GM18873 (cell line): ENCODE results near the gene TBL2.
"Not testable (repeated sequence)": the region's sequence is repeated elsewhere in the genome, so short reads cannot be mapped to it uniquely, and the experiment has no call there.

ENCODE experiments used
- ATAC-seq: cut with Tn5 transposase; IDR thresholded peaks from one replicate; pipeline ENCODE4 v1.9.1; 2021; ENCODE audit warnings: mild to moderate bottlenecking, moderate library complexity, moderate number of reproducible peaks; ENCODE audit not compliant: unreplicated experiment, low FRiP score

TBL2 gene

GRCh38 chr7:73537051-73537450, 41.3 kb downstream of the TBL2 start:
- no peak for ATAC-seq

DNA sequence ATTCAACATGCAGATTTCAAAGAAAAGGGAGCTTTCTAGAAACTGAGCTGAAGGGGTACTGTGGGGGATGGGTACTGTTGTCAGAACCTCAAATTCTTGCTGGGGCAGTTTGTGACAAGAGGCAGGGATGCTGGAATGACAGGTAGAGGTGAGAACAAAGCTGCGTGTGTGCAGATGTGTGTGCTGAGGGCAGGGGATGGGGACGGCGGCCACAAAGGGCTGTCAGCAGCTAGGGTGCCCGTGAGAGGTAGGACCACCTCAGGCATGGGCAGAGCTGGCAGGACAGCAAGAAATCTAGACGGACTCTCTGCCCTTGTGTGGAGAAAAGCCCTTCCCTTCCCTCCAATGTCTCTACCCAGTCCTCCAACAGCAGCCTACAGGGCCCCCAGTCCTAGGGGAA, 41.9 kb downstream of the TBL2 start:
- no peak for ATAC-seq

GRCh38 chr7:73535918-73536317, 42.5 kb downstream of the TBL2 start:
- not testable (repeated sequence) for ATAC-seq

GRCh38 chr7:73533742-73534141, 44.6 kb downstream of the TBL2 start:
- ATAC-seq: no peak

GRCh38 chr7:73532224-73532623, 46.2 kb downstream of the TBL2 start:
- no peak for ATAC-seq

DNA sequence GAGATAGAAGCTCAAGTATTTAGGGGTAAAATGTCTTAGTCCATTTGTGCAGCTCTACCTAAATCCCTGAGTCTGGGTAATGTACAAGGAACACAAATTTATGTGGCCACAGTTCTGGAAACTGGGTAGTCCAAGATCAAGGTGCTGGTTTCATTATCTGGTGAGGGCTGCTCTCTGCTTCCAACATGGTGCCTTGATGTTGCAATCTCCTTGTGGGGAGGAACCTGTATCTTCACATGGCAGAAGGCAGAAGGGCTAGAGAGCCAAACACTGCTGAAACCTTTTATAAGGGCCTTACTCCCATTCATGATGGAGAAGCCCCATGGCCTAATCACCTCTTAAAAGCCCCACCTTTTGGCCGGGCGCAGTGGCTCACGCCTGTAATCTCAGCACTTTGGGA, 47.6 kb downstream of the TBL2 start:
- no peak for ATAC-seq

GRCh38 chr7:73526896-73527821, 51.2 kb downstream of the TBL2 start:
- ATAC-seq: no peak

- not testable (repeated sequence) for ATAC-seq
These were observed 52.3 kb downstream of the TBL2 start for GRCh38 chr7:73526158-73526494.

GRCh38 chr7:73522105-73522872, 56.1 kb downstream of the TBL2 start, which contains the start of gene BAZ1B:
Gene BAZ1B, minus strand, starts transcription at chr7:73522293. Its CDS starts 360 bp downstream, at chr7:73521933.
- peak; percentile 84 for ATAC-seq

- peak; percentile 24 for ATAC-seq
These were observed 56.7 kb downstream of the TBL2 start for GRCh38 chr7:73521636-73522104.

GRCh38 chr7:73520673-73521635, 57.4 kb downstream of the TBL2 start:
- no peak for ATAC-seq

- ATAC-seq: no peak
These were observed 58.3 kb downstream of the TBL2 start for GRCh38 chr7:73519867-73520672.

DNA sequence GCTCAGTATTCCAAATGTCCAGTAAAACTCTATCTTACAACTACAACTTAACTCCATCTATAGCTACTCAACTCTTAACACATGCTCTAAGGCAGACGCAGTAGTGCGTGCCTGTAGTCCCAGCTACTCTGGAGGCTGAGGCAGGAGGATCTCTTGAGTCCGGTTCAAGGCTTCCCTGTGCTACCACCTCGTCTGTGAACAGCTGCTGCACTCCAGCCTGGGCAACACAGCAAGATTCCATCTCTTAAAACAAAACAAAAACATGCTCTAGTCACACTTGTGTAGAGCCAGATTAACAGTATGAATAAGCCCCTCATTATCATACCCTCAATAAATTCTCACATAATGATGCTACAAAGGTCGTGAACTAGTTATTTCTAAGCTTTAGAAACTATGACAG, 59.9 kb downstream of the TBL2 start:
- ATAC-seq: no peak
